ENCODE data around the gene UNC119B.

DNA sequence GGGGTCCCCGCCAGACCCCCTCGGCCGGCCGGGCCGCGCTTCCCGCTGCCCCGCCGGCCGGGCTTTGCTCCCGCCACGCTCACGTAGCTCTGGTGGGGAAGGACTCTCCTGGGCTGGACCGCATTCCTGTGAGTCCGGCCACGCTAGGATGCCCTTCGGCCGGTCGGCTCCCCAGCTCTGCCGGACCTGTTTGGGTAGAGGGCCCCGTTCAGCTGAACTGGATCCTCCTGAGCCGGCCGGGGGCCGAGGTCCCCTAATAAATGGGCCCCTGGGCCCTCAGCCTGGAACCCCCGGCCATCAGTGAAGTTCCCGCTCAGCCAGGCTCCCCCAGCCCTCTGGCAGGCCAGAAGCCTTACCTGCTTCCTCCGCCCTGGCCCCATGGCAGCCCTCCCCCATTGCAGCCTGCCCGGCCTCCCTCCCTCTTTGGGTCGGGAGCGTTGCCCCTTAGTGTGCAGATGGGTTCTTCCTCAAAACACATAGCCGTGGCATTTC lies 593 bp downstream of the UNC119B start:
- TF ChIP-seq, protein P1, sequence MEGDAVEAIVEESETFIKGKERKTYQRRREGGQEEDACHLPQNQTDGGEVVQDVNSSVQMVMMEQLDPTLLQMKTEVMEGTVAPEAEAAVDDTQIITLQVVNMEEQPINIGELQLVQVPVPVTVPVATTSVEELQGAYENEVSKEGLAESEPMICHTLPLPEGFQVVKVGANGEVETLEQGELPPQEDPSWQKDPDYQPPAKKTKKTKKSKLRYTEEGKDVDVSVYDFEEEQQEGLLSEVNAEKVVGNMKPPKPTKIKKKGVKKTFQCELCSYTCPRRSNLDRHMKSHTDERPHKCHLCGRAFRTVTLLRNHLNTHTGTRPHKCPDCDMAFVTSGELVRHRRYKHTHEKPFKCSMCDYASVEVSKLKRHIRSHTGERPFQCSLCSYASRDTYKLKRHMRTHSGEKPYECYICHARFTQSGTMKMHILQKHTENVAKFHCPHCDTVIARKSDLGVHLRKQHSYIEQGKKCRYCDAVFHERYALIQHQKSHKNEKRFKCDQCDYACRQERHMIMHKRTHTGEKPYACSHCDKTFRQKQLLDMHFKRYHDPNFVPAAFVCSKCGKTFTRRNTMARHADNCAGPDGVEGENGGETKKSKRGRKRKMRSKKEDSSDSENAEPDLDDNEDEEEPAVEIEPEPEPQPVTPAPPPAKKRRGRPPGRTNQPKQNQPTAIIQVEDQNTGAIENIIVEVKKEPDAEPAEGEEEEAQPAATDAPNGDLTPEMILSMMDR (IDR thresholded peaks at IDR 0.05; ENCODE audit: insufficient read depth, low read depth, low read length), result no peak
- TF ChIP-seq EZH2 (IDR thresholded peaks at IDR 0.05; ENCODE audit: insufficient read depth, low read length), result no peak
